ENCODE data around the gene SNX25.

GRCh38 chr4:185227713-185228278 lies 18.4 kb downstream of the SNX25 start:
- TF ChIP-seq CTCF (IDR thresholded peaks at IDR 0.05) (no peak), POLR2A (IDR thresholded peaks at IDR 0.05) (no peak)
